GM12874 (cell line): ENCODE results near the gene COX8A.
A peak's percentile ranks its signal among the peaks of the same experiment; 100 is the strongest.

Source experiments
- TF ChIP-seq, protein P1 (sequence below): IDR thresholded peaks from 2 replicates; pipeline ENCODE4 v1.5.1; 2011; ENCODE audit warnings: low read depth, mild to moderate bottlenecking, control low read depth, low read length, moderate library complexity; ENCODE audit not compliant: insufficient read depth

The COX8A gene

DNA sequence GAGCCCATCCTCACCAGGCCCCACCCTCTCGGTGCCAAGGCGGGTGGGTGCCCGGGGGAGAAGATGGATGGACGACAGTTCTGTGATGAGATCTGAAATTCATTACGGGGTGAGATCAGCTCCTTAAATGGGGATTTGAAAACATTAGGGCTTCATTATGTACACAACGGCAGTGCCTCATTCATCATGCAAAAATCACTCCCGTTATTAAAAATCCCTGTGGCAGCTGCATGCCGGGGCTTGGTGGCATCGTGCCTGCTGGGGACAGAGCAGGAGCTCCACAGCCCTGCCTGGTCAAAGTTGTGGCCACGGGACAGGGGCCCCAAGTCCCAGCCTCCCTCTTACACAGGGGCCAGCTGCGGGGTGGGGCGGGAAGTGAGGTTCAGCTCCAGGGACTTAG, 32.0 kb downstream of the COX8A start:
- TF ChIP-seq, protein P1, sequence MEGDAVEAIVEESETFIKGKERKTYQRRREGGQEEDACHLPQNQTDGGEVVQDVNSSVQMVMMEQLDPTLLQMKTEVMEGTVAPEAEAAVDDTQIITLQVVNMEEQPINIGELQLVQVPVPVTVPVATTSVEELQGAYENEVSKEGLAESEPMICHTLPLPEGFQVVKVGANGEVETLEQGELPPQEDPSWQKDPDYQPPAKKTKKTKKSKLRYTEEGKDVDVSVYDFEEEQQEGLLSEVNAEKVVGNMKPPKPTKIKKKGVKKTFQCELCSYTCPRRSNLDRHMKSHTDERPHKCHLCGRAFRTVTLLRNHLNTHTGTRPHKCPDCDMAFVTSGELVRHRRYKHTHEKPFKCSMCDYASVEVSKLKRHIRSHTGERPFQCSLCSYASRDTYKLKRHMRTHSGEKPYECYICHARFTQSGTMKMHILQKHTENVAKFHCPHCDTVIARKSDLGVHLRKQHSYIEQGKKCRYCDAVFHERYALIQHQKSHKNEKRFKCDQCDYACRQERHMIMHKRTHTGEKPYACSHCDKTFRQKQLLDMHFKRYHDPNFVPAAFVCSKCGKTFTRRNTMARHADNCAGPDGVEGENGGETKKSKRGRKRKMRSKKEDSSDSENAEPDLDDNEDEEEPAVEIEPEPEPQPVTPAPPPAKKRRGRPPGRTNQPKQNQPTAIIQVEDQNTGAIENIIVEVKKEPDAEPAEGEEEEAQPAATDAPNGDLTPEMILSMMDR = no peak

DNA sequence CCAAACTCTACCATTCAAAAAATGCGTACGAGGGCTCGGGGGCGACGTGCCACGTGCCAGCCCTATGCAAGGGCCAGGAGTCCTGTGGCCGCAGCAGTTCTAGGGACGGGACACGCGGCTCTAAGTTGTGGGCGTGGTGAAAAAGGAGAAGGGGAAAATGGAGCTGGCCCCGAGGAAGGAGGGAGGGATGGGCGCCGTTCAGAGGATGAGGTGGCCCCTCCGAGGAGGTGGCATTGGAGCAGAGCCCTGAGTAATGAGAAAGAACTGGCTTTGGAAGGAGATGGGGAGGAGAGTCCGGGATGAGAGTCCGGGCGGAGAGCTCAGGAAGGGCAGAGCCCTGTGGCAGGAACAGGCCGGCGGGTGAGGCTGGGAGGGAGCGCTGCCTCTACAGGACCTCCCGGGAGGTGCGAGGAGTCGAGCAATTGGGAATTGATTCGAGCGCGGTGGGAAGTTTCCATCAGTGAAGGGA, 32.8 kb downstream of the COX8A start:
- TF ChIP-seq, protein P1 = 0 out of 2 replicates have a peak, but pooled peaks have one; percentile 11

DNA sequence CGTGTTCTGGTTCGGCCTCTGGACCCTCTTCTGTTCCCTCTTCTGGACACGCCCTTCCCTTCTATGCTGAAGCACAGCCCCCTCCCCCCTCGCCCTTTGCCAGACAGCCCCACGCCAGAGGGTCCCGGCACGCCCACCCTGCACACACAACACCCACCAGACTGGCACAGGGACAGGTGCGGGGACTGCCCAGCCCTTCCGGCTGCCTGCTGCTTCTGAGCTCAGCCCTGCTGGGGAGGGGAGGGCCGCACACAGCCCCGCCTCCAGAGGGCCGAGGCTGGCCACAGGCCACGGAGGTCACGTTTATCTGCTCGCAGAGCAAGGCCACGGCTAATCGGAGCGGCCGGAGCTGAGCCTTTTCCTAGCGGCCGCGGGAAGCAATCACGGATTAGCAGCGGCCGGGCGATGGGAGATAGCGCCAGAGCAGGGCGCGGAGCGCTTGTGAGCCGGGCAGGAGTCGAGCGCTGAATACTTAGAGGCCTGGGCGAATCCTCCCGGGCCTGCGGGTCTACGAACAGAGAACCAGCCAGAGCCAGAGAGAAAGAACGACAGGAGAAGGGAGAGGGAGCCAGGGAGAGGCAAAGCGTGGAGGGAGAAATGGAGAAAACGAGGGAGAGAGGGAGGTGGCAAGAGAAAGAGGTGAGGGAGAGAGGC, 33.3 kb downstream of the COX8A start:
- TF ChIP-seq, protein P1 = no peak

DNA sequence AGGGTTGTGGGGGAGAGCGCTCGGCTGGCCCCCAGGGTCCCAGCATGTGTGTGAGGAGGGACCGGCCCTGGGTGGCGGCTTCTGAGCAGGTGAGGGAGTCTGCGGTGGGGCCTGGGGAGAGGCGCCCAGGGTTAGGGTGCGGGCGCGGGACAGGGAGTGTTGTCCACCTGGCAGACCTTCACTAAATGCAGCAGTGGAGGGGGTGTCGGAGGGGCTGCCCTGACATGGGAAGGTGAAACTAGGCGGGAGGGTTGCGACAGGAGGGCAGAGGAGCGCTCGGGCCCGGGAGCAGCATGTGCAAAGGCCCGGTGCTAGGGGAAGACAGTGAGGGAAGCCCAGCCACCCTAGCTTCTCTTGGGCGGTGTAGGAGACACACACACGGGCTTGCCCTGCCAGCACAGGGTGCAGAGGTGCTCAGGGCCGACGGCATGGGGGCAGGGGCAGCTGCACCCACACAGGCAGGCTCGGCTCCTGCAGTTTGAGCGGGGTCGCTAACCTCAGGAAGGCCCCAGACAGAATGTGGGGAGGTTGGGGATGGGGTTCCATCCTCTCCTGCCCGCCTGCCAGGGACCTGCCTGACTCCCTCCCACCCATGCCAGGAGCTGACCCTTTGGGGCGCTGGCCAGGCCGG, 34.0 kb downstream of the COX8A start:
- TF ChIP-seq, protein P1 = no peak

DNA sequence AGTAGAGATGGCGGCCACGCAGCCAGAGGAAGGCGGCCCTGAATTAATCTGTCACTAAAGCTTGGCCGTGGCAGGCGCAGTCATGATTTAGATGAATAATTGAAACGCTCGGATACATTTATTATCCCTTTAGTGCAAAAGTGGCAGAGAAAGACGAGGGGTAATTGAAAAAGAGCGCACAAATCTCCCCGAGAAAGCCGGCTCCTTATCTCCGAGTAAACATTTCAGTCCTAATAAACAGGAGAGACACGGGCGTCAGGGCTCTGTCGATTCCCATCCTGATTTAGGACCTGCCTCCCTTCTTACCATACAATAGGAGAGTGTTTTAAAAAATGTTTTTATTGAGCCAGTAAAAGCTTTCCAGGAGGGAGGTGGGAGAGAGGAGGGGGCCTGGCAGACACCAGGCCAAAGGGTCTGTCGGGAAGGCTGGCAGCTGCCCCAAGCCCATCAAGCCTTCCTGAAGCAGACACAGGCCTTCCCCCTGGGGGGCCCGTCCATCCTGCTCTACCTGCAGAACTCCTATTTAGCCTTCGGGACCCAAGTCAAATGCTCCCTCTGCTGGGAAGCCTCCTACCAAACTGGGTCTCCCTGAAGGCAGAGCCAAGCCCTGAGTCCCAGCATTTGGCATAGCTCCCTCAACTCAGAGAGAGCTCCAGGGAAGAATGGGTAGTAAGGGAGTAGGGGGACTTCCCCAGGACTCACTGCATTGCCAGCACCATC, 34.7 kb downstream of the COX8A start:
- TF ChIP-seq, protein P1 = no peak

DNA sequence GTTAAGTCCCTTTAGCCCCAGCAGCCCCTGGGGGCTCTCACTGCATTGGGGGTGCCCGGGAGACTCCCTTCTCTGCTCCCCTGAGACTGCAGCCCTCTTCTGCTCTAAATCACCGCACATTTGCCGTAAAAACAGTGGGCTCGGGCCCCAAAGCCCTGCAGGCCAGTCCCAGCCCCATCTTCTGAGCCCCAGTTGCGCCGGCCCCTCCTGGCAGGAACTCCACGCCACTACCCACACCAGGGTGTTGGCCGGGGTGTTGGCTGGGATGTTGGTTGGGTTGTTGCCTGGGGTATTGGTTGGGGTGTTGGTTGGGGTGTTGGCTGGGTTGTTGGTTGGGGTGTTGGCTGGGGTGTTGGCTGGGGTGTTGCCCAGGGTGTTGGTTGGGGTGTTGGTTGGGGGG, 35.3 kb downstream of the COX8A start:
- TF ChIP-seq, protein P1 = no peak

DNA sequence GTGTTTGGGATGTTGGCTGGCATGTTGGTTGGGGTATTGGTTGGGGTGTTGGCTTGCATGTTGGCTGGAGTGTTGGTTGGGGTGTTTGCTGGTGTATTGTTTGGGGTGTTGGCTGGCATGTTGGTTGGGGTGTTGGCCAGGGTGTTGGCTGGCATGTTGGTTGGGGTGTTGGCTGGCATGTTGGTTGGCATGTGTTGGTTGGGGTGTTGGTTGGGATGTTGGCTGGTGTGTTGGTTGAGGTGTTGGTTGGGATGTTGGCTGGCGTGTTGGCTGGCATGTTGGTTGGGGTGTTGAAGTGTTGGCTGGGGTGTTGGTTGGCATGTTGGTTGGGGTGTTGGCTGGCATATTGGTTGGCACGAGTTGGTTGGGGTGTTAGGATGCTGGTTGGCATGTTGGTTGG, 36.4 kb downstream of the COX8A start:
- TF ChIP-seq, protein P1 = no peak
